ENCODE results near the gene SMIM20.

SMIM20 gene

DNA sequence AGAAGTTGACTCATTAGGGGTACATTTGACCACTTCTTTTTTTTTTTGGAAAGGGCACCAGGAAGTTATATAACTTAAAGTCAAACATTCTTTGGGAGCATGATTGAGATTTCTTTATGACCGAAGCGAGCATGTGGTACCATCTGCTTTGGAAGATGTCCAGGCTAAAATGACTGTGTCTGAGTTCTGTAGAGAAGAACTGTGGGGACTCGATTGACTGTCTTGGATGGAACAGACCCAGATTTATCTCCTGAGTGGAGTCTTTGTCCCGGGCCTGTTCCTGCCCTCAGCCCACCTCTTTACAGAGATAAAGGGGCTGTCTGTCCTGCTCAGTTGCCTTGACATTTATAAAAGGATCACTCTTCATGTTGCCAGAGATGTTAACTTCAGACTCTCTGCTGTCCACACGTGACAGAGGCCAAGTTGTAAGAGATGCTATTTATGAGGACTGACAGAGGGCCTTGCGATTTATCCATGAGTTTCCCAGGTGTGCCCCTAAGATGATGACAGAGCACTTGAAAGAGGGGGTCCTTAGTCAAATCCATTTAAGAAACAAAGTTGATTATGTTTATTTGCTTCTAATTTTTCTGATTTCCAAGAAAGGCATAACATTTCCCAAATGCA is 16.8 kb downstream of the SMIM20 start:
- FAIRE-seq = no peak
- no peak for TF ChIP-seq TAF1 (IDR thresholded peaks at IDR 0.05; ENCODE audit: borderline replicate concordance, low read depth, low read length)
- no peak for TF ChIP-seq POLR2A (IDR thresholded peaks at IDR 0.05; ENCODE audit: low read depth, low read length)
- no peak for TF ChIP-seq POLR2AphosphoS5 (IDR thresholded peaks at IDR 0.05; ENCODE audit: low read depth, low read length)
- no peak for DNase-seq (ENCODE audit: insufficient read length)

DNA sequence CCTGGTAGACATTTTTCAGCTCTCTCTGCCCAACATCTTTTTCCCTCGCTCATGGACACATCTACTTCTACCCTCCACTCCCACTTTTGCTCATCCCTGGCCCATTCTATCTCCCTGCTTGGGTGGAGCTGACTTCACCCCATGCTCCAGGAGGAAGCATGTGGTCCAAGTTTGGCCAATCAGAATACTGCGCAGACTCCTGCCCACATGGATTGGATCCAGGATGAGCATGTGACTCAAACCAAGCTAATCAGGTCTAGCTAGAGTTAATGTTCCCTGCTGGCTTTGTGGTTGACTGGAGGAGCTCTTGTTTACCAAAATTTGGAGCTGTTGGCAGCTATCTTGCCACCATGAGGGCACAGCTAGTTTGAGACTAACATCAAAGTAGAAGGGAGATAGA is 22.7 kb downstream of the SMIM20 start:
- peak; percentile 63 for FAIRE-seq
- no peak for DNase-seq (ENCODE audit: insufficient read length)
- no peak for TF ChIP-seq POLR2A (IDR thresholded peaks at IDR 0.05; ENCODE audit: low read depth, low read length)
- TF ChIP-seq TAF1 (IDR thresholded peaks at IDR 0.05; ENCODE audit: borderline replicate concordance, low read depth, low read length) = no peak
- TF ChIP-seq POLR2AphosphoS5 (IDR thresholded peaks at IDR 0.05; ENCODE audit: low read depth, low read length) = no peak

DNA sequence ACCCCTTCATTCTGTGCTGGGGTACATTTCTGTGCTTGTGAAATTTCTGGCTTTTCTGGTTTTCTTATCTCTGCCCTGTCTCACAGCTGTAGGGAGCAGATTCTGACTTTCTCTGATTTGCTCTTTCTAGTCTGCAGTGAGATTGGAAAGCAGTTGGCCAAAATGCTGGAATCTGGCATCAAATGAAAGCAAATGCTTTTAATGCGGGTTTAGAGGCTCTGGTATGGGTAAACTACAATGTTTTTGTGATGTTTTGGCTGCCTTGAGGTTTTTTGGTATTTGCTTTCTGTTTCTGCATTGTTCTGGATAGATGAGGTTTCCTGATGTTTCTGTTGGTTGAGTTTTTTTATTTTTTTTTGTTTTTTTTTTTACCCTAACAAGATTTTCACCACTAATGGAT is 23.8 kb downstream of the SMIM20 start:
- TF ChIP-seq TAF1 (IDR thresholded peaks at IDR 0.05; ENCODE audit: borderline replicate concordance, low read depth, low read length) = no peak
- no peak for TF ChIP-seq POLR2AphosphoS5 (IDR thresholded peaks at IDR 0.05; ENCODE audit: low read depth, low read length)
- no peak for TF ChIP-seq POLR2A (IDR thresholded peaks at IDR 0.05; ENCODE audit: low read depth, low read length)
- DNase-seq (ENCODE audit: insufficient read length) (no peak), FAIRE-seq (peak; percentile 44)

DNA sequence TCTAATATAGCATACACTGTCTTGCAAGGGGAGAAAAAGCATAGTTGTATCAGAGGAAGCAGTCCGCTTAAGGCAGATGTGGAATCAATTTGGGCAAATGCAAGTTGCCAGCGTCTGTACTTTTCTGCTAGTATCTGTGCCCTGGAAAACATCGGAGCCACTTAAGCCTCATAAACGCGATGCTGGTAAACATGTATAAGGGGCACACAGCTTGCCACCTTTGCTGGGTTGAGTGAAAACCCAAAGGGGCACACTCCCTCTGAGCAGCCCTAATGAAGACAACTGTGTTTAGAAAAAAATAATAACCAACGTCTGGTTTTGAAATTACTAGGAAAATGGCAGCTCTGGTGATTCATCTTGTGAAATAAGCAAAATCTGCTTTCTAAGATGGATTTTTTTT is 24.3 kb downstream of the SMIM20 start:
- DNase-seq (ENCODE audit: insufficient read length) (no peak), FAIRE-seq (peak; percentile 86)
- TF ChIP-seq POLR2A (IDR thresholded peaks at IDR 0.05; ENCODE audit: low read depth, low read length) (no peak), TAF1 (IDR thresholded peaks at IDR 0.05; ENCODE audit: borderline replicate concordance, low read depth, low read length) (no peak), POLR2AphosphoS5 (IDR thresholded peaks at IDR 0.05; ENCODE audit: low read depth, low read length) (no peak)

DNA sequence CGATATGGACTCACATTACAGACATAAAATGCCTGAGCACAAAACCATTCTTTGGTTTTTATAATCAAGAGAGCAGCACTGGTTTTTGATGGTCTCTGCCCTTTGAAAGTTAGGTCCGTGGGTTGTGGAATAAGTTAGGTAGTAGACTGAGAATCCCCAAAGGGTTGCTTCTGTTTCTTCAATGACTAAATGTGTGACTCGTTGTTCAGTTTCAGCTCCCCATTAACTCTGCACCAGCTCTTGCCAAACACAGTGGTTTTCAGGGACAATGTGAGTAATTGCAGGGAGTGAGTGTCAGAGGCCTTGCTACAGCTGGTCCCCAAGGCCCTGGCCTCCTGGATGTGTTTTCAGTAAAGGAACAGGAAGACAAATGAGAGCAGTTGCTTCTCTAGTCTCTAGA is 24.8 kb downstream of the SMIM20 start:
- DNase-seq (ENCODE audit: insufficient read length) = peak; percentile 28
- TF ChIP-seq TAF1 (IDR thresholded peaks at IDR 0.05; ENCODE audit: borderline replicate concordance, low read depth, low read length) (no peak), POLR2A (IDR thresholded peaks at IDR 0.05; ENCODE audit: low read depth, low read length) (no peak), POLR2AphosphoS5 (IDR thresholded peaks at IDR 0.05; ENCODE audit: low read depth, low read length) (no peak)
- peak; percentile 92 for FAIRE-seq

DNA sequence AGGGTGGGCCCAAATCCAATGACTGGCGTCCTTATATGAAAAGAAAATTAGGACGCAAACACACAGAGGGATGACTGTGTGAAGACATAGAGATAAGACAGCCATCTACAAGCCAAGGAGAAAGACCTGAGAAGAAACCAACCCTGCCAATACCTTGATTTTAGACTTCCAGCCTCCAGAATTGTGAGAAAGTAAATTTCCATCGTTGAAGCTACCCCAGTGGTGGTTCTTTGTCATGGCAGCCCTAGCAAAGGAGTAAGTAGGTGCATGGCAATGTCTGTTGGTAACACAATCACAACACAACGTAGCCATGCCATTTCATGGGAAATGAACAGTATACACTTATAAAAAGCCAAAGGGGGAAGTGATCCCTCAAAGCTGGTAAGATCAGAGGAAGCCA is 25.3 kb downstream of the SMIM20 start:
- TF ChIP-seq POLR2A (IDR thresholded peaks at IDR 0.05; ENCODE audit: low read depth, low read length) = no peak
- FAIRE-seq (peak; percentile 70), DNase-seq (ENCODE audit: insufficient read length) (no peak)

DNA sequence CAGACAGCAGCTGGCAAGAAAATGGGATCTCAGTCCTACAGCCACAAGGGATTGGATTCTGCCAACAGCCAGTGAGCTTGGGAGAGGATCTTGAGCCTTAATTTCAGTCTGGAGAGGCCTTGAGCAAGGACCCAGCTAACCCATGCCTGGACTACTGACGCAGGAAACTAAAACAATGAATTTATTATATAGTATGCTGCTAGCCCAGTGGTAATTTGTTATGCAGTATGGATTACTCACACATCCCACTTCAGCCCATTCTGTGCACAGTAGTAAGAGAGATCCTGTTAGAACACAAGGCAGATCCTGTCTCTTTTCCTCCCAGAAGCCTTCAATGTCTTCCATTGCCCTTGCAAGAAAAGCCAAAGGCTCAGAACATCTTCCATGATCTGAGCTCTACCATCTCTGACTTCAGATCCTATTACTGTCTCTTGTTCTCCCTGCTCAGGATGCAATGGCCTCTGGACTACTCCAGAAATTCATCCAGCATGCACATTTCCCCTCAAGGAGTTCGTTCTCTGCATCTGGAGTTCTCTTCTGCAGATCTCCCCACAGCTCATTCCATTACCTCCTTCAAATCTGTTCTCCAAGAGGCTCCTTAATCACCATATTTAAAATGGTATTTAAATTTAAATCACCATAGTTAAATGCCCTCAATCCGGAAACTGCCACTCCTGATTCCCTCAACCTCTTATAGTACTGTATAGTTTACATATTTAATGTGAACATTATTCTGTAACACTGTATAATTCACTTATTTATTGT is 27.6 kb downstream of the SMIM20 start:
- TF ChIP-seq TAF1 (IDR thresholded peaks at IDR 0.05; ENCODE audit: borderline replicate concordance, low read depth, low read length) (no peak), POLR2A (IDR thresholded peaks at IDR 0.05; ENCODE audit: low read depth, low read length) (no peak), POLR2AphosphoS5 (IDR thresholded peaks at IDR 0.05; ENCODE audit: low read depth, low read length) (no peak)
- DNase-seq (ENCODE audit: insufficient read length) (no peak), FAIRE-seq (no peak)

DNA sequence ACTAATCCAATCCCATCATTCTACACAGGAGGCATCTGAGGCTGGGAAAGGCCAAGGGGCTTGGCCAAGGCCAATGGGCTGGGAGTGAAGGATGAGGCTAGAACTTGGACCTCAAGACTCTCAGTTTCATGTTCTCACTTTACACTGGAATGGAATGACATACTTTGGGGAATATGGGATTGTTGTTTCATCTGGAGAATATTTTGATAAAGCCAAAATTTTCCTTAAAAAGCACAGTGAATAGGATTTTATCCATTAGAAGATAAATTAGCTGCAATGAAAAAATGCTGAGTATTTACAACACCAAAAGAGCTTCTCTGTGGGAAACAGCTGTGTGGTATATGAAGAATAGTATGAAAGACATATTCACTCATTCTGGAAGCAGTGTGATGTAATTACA is 29.3 kb downstream of the SMIM20 start:
- no peak for FAIRE-seq
- DNase-seq (ENCODE audit: insufficient read length) = no peak

DNA sequence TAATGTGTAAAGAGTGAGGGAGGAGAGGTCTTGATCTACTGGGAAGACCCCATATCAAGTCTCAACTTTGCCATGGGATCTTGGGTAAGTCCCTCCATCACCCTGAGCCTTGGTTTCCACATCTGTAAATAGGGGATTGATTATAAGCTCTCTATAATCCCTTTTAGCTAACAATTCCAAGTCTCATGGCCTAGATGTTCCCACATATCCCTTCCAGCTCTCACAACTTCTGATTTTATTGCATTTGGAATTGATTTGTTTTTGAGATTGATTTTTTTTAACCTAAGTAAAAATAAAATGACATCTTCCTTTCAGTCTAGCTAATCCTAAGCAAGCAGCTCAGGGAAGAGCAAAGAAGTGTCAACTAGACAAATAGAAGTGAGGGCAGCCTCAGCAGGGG is 29.8 kb downstream of the SMIM20 start:
- no peak for TF ChIP-seq TAF1 (IDR thresholded peaks at IDR 0.05; ENCODE audit: borderline replicate concordance, low read depth, low read length)
- no peak for TF ChIP-seq POLR2AphosphoS5 (IDR thresholded peaks at IDR 0.05; ENCODE audit: low read depth, low read length)
- TF ChIP-seq POLR2A (IDR thresholded peaks at IDR 0.05; ENCODE audit: low read depth, low read length) = no peak
- DNase-seq (ENCODE audit: insufficient read length) (no peak), FAIRE-seq (no peak)

More for the DNA sequence above, 29.3 kb downstream of the SMIM20 start:
- TF ChIP-seq POLR2A (IDR thresholded peaks at IDR 0.05; ENCODE audit: low read depth, low read length) (no peak), POLR2AphosphoS5 (IDR thresholded peaks at IDR 0.05; ENCODE audit: low read depth, low read length) (no peak), TAF1 (IDR thresholded peaks at IDR 0.05; ENCODE audit: borderline replicate concordance, low read depth, low read length) (no peak)

DNA sequence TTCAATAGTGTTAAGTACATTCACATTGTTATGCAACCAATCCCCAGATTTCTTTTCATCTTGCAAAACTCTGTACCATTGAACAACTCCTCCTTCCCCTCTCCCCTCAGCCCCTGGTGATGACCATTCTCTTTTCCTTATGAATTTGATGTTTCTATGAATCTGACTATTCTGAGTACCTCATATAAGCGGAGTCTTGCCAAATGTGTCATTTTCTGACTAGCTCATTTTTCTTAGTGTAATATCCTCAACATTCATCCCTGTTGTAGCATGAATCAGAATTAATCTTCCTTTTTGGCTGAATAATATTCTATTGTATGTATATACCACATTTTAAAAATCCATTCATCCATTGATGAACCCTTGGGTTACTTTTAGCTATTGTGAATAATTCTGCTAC is 34.0 kb downstream of the SMIM20 start:
- no peak for TF ChIP-seq POLR2AphosphoS5 (IDR thresholded peaks at IDR 0.05; ENCODE audit: low read depth, low read length)
- TF ChIP-seq POLR2A (IDR thresholded peaks at IDR 0.05; ENCODE audit: low read depth, low read length) = no peak
- TF ChIP-seq TAF1 (IDR thresholded peaks at IDR 0.05; ENCODE audit: borderline replicate concordance, low read depth, low read length) = no peak
- no peak for FAIRE-seq
- DNase-seq (ENCODE audit: insufficient read length) = no peak

DNA sequence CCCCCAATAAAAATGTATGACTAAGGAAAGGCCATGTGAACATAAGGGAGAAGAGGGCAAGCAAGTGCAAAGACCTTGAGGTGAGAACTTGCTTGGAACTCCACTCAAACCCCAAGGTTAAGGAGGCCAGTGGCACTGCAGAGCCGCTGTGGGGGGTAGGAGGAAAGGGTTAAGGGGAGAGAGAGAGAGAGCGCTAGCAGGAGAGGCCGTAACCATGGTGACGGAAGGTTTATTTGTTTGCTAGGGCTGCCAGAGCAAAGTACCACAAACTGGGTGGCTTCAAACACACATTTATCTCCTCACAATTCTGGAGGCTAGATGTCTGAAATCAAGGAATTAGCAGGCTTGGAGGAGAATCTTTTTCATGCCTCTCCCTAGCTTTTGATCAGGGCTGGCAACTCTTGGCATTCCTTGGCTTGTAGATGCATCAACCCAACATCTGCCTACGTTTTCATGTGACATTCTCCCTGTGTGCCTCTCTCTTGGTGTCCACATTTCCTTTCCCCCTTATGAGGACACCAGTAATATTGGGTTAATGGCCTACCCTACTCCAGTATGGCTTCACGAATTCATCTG is 35.2 kb downstream of the SMIM20 start:
- no peak for DNase-seq (ENCODE audit: insufficient read length)
- FAIRE-seq = no peak
- TF ChIP-seq POLR2AphosphoS5 (IDR thresholded peaks at IDR 0.05; ENCODE audit: low read depth, low read length) (no peak), POLR2A (IDR thresholded peaks at IDR 0.05; ENCODE audit: low read depth, low read length) (no peak), TAF1 (IDR thresholded peaks at IDR 0.05; ENCODE audit: borderline replicate concordance, low read depth, low read length) (no peak)

DNA sequence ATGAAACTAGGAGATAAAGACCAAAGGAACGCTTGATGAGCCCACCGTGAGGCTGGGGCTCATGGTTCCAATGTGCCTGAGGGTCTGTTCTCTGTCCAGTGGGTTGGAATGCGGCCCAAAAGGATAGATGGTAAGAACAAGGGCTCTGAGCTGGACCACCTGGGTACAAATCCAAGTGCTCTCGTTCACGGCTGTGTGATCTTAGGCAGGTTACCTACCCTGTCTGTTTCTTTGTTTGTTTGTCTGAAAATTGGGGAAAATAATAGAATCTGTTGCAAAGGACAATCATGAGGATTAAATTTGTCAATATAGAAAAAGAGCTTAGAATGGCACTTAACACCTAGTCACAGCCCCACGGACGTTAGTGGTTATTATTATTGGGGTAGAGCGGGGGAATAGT is 36.0 kb downstream of the SMIM20 start:
- no peak for DNase-seq (ENCODE audit: insufficient read length)
- TF ChIP-seq POLR2AphosphoS5 (IDR thresholded peaks at IDR 0.05; ENCODE audit: low read depth, low read length) (no peak), POLR2A (IDR thresholded peaks at IDR 0.05; ENCODE audit: low read depth, low read length) (no peak), TAF1 (IDR thresholded peaks at IDR 0.05; ENCODE audit: borderline replicate concordance, low read depth, low read length) (no peak)
- no peak for FAIRE-seq

Data from GM12892 (cell line).